Measurements from ENCODE around the gene RAB29.
"Not testable (repeated sequence)": the region's sequence is repeated elsewhere in the genome, so short reads cannot be mapped to it uniquely, and the experiment has no call there.

The RAB29 gene

GRCh38 chr1:205775015-205775716 lies at the start of gene RAB29:
Gene RAB29 (minus strand): TSS chr1:205775482. CDS start chr1:205774956, 526 bp downstream.
- DNase-seq (ENCODE audit: low read depth, low spot score) = peak; percentile 64

DNA sequence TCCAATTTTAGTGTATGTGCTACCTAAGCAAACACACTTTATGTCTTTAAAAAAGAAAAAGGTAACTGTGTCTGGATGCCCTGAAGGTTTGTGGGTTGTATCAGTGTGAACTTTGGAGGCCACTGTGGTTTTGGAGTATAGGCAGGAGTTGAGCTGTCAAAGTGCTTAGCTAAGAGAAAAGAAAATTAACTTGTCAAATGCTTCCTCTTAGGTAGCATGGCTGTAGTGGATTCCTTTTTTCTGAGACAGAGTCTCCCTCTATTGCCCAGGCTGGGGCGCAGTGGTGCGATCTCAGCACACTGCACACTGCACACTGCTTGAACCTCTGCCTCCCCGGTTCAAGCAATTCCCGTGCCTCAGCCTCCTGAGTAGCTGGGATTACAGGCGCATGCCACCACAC lies 48.9 kb upstream of the RAB29 start:
- DNase-seq (ENCODE audit: low read depth, low spot score) = no peak

DNA sequence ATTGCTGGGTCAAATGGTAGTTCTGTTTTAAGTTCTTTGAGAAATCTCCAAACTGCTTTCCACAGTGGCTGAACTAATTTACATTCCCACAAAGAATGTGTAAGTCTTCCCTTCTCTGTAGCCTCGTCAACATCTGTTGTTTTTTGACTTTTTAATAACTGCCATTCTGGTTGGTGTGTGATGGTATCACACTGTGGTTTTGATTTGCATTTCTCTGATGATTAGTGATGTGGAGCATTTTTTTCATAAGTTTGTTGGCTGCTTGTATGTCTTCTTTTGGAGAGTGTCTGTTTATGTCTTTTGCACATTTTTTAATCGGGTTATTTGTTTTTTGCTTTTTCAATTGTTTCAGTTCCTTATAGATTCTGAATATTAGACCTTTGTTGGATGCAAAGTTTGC lies 48.0 kb upstream of the RAB29 start:
- DNase-seq (ENCODE audit: low read depth, low spot score) = not testable (repeated sequence)

DNA sequence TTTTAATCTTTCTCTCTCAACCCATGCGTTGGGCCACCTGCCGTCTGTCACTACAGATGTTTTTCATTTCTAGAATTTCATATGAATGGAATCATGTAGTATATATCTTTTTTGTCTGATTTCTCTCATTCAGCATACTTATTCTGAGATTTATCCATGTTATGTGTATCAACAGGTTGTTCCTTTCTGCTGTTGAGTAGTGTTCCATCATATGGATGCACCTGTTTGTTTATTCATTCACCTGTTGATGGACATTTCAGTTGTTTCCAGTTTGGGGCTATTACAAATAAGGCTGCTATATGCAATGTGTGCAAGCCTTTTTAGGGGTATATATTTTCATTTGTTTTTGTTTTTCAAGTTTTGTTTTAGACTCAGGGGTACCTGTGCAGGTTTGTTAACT lies 47.1 kb upstream of the RAB29 start:
- DNase-seq (ENCODE audit: low read depth, low spot score) = no peak

- no peak for DNase-seq (ENCODE audit: low read depth, low spot score)
These were observed 42.7 kb upstream of the RAB29 start for GRCh38 chr1:205817988-205818387.

- no peak for DNase-seq (ENCODE audit: low read depth, low spot score)
These were observed 42.1 kb upstream of the RAB29 start for GRCh38 chr1:205817364-205817763.

- no peak for DNase-seq (ENCODE audit: low read depth, low spot score)
These were observed 38.4 kb upstream of the RAB29 start for GRCh38 chr1:205813755-205814058.

GRCh38 chr1:205812878-205813754 lies 37.8 kb upstream of the RAB29 start, which contains the start of gene SLC41A1:
Gene SLC41A1 (minus strand): TSS chr1:205813198. CDS start chr1:205810441, 2,757 bp downstream.
- DNase-seq (ENCODE audit: low read depth, low spot score) = peak; percentile 73

DNA sequence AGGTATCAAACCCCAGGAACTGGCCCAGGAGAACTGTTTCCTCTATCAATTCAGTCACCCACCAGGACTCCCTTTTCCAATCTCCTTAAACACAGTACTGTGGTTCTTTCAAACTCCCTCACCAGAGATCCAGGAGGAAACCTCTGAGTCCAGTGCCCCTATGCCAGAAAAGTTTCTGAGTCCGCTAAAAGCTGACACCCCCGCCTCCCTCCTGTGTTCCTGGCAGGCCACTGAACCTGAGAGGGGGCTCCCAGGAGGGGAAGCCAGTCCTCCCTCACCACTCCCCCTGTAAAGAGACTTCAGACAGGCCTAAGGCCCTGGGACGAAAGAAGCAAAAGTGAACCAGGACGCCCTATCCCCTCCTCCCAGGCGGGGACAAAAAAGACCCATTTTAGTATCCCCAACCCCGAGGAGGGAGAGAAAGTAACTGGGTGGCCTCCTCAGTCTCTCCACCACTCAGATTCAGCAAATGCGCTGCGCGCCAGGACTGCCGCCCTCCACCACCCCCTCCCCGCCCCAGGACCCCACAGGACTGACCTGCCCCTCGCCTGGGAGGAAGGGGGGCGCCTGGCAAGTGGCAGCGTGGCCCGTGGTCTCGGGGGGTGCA lies 37.1 kb upstream of the RAB29 start:
- DNase-seq (ENCODE audit: low read depth, low spot score) = no peak

DNA sequence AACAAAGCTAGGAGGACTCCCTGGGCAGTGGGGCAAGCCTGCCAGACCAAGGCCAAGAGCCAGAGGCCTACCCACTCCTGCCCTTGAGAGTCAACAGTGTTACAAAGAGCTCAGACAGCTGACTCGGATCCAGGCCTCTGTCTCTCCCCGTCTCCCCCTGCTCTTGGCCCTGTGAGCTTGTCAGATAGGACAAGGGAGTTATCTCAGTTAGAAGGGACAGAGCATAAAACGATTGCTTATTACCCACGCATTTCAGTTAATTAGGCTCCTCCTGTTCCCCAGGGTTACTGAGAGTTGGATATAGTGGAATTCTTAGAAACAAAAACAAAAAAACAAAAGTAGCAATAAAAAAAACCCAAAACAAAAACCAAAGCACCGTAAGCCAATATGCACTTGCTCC lies 36.4 kb upstream of the RAB29 start:
- DNase-seq (ENCODE audit: low read depth, low spot score) = no peak

GRCh38 chr1:205810448-205811157 lies 35.3 kb upstream of the RAB29 start:
- DNase-seq (ENCODE audit: low read depth, low spot score) = no peak

DNA sequence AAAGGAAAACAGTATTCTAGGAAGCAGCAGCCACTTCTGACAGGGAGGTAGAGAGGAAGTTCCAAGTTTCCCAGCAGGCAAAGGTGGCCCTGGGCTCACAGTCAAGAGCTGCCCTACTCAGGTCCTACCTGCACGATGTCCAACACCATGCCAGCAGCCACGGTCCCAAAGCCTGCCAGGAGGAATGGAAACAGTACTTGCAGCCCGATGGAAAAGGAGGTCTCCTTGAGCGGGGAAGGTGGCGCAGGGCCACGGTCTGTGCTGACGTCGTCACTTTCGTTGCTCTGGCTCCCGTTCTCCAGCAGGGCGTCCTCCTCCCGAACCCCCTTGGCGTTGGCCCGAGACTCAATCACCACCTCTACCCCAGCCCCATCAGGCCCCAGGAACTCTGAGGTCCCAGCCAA lies 34.7 kb upstream of the RAB29 start:
- no peak for DNase-seq (ENCODE audit: low read depth, low spot score)

DNA sequence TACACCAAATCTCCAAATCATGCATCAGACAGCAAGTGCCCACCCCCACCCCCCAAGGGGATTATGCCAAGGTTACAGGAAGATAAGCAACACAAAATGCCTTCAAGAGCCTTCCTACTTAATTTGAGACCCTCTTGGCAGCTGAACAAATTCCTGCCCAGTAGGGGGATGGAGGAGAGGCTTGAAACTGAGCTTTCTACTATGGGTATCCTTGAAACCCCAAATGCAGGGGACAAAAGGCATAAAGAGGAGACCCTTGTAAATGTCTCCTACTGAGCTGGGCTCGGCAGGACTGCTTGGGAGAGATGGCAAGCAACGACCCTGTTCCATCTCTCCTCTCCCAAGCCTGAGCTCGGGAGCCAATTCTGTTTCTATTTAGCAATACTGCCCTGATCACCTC lies 34.2 kb upstream of the RAB29 start:
- no peak for DNase-seq (ENCODE audit: low read depth, low spot score)

DNA sequence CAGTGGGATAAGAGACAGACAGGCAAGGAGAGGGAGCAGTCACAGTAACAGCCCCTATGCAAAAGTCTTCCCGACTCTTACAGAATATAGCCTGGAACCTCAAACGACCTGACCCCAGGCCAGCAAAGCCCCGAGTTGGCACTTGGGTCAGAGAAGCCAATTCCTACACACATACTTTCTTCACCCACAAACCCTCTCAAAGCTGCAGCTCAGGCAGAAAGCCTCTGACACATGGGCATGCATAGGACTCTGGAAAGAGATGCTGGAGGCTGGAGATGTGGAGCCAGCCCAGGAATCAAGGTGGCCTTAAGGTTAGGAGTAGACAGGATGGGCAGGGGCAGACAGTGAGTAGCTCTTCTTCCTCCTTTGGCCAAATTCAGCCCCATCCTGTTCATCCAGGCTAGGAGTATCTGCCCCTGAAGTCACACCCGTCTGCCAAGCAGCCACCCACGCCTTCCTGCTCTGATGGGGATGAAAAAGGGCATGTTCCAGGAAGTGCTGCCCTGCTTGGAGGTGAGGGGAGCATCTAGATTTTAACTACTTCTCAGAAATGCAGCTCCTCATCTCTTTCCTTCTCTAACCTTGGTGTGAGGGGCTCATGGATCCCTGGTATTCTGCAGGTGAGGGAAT lies 29.9 kb upstream of the RAB29 start:
- no peak for DNase-seq (ENCODE audit: low read depth, low spot score)

DNA sequence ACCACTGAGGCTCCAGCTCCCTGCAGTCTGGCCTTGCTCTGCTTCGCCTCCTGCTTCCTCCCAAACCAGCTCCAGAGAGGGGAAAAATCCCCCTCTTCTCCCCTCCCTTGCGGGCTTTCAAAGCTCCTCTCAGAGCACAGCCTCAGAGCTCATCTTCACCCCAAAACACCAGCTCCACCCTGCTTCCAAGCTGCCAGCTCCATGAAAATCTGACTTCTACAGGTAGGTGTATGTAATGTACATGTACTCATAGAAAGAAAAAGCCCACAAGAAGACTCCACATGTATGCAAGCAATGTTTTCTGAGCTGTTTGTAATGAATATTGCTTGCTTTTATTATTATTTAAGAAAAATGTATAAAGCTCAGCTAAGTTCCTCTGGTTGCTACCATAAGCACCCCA lies 29.3 kb upstream of the RAB29 start:
- no peak for DNase-seq (ENCODE audit: low read depth, low spot score)

DNA sequence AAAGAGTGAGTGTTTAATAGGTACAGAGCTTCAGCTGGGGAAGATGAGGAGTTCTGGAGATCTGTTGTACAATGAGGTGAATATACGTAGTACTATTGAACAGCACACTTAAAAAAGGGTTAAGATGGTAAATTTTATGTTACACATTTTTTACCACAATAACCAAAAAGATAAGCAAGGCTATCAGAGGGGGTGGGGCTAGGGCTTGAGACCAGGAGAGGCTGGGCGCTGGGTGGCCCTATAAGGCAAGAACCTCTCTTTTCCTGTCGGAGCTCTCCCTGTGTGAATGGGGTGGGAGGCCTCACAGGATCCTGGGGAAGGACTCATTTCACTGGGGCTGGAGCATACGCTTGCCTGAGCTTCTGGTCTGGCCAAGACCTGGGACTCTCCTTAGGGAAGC lies 28.7 kb upstream of the RAB29 start:
- no peak for DNase-seq (ENCODE audit: low read depth, low spot score)

DNA sequence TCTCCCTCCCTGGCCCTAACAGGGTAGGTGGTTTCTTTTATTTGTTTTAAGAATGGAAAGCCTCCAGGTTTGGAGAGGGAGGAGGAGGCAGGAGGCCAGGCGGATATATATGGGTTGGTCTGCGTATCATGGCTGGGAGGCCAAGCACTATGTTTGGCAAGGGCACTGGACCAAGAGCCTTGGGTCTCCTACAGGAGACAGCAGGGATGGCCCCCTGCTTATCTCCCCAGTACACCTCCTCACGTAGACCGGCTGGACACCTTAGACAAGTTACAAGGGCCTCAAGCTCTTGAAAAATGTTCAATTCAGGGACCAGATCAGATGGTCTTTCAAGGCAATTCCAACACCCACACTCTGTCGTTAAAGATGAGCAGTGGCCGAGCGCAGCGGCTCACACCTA lies 26.8 kb upstream of the RAB29 start:
- DNase-seq (ENCODE audit: low read depth, low spot score) = no peak

- no peak for DNase-seq (ENCODE audit: low read depth, low spot score)
These were observed 25.9 kb upstream of the RAB29 start for GRCh38 chr1:205800981-205801703.

DNA sequence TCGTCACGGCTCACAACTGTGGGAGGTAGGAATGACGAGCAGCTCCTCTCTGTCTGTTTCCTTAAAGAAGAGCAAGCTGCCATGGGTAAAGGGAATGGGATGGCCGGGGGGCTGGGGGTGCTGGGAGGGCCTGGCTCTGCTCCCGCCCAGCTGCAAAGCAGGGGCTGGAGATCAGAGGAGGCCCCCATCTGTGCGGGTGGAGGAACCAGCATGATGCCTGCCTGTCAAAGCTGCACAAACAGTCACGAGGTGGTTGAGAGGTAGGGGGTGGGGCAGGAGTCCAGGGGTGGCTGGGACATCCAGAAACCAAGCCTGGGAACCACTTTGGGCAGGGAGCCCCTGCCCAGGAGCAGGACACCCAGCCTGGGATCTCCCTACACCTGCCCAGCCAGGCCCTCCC lies 25.1 kb upstream of the RAB29 start:
- DNase-seq (ENCODE audit: low read depth, low spot score) = no peak

- DNase-seq (ENCODE audit: low read depth, low spot score) = no peak
These were observed 23.3 kb upstream of the RAB29 start for GRCh38 chr1:205798577-205798976.

GRCh38 chr1:205797168-205797567 lies 21.9 kb upstream of the RAB29 start:
- DNase-seq (ENCODE audit: low read depth, low spot score) = no peak

All from activated naive CD8-positive, alpha-beta T cell treated with anti-CD3 and anti-CD28 coated beads, Interleukin-2, amount 50 U/mL, for 16 hours (primary cell).